HG02840 (cell line): ENCODE results near the gene JRKL.

Experiments
- ATAC-seq: cut with Tn5 transposase; IDR thresholded peaks from one replicate; pipeline ENCODE4 v1.9.1; 2021; ENCODE audit warnings: mild to moderate bottlenecking, moderate library complexity, moderate number of reproducible peaks; ENCODE audit not compliant: unreplicated experiment, low FRiP score

JRKL gene

GRCh38 chr11:96389720-96390487 is at the start of gene JRKL, which contains the start of gene CCDC82:
TSS of gene JRKL (plus strand) at chr11:96390013. CDS start at chr11:96390650, 637 bp downstream.
TSS of gene CCDC82 (minus strand) at chr11:96389912. CDS start at chr11:96384747, 5,165 bp downstream.
- peak; percentile 92 for ATAC-seq

- no peak for ATAC-seq
Measured at GRCh38 chr11:96340555-96340885, 49.3 kb upstream of the JRKL start.

- ATAC-seq = no peak
Measured at GRCh38 chr11:96341211-96342013, 48.4 kb upstream of the JRKL start.

- ATAC-seq = no peak
Measured at GRCh38 chr11:96342014-96342960, 47.5 kb upstream of the JRKL start.

GRCh38 chr11:96342961-96343711 is 46.7 kb upstream of the JRKL start, which contains the start of gene MAML2:
TSS of gene MAML2 (minus strand) at chr11:96343195. CDS start at chr11:96341895, 1,300 bp downstream.
- ATAC-seq = peak; percentile 77

- no peak for ATAC-seq
Measured at GRCh38 chr11:96356848-96357247, 33.0 kb upstream of the JRKL start.

GRCh38 chr11:96357794-96358193 is 32.0 kb upstream of the JRKL start:
- no peak for ATAC-seq

GRCh38 chr11:96358321-96358720 is 31.5 kb upstream of the JRKL start:
- no peak for ATAC-seq

GRCh38 chr11:96361778-96362177 is 28.0 kb upstream of the JRKL start:
- ATAC-seq = no peak

- ATAC-seq = no peak
Measured at GRCh38 chr11:96365493-96365892, 24.3 kb upstream of the JRKL start.

GRCh38 chr11:96366024-96366423 is 23.8 kb upstream of the JRKL start:
- no peak for ATAC-seq

GRCh38 chr11:96367342-96367741 is 22.5 kb upstream of the JRKL start:
- ATAC-seq = no peak

- no peak for ATAC-seq
Measured at GRCh38 chr11:96373826-96374225, 16.0 kb upstream of the JRKL start.

- no peak for ATAC-seq
Measured at GRCh38 chr11:96376796-96377195, 13.0 kb upstream of the JRKL start.

- no peak for ATAC-seq
Measured at GRCh38 chr11:96384156-96384555, 5.7 kb upstream of the JRKL start.

GRCh38 chr11:96385187-96385586 is 4.6 kb upstream of the JRKL start:
- no peak for ATAC-seq

GRCh38 chr11:96388891-96389719 is 708 bp upstream of the JRKL start:
- peak; percentile 53 for ATAC-seq

GRCh38 chr11:96390488-96390792 is 627 bp downstream of the JRKL start:
- ATAC-seq = no peak

GRCh38 chr11:96391698-96392307 is 2.0 kb downstream of the JRKL start:
- no peak for ATAC-seq
